Loucy (cell line): ENCODE results near the gene CSHL1.

ENCODE experiments used
- EZH2phosphoT487 ChIP-seq: fragments of 200-600 bp; IDR thresholded peaks from 2 replicates; pipeline ENCODE4 v1.6.1; 2018; ENCODE audit warnings: antibody characterized with exemption, mild to moderate bottlenecking, moderate library complexity, borderline replicate concordance
- TF ChIP-seq, protein P1 (sequence below): fragments of 200-600 bp; sonication (generic); conservative IDR thresholded peaks from 2 replicates; pipeline ENCODE4 v1.5.1; 2014; ENCODE audit warnings: mild to moderate bottlenecking, antibody characterized with exemption, low read length

DNA sequence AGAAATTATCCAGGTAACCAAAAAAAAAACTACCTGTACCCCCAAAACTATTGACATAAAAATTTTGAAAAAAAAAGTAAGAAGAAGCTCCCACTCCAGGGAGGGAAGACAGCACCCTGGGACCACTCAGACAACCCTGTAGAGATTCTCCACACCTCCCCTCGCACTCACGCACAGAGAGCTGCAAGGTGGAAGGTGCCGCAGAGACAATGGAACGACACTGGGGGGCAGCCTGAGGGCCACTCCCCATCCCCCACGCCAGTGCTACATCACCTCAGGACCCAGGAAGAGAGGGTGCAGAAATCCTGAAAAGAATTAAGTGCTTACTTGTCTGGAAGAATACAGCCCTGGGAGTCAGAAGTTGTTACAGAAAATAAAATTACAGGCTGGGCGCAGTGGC, 26.3 kb upstream of the CSHL1 start:
- TF ChIP-seq, protein P1, sequence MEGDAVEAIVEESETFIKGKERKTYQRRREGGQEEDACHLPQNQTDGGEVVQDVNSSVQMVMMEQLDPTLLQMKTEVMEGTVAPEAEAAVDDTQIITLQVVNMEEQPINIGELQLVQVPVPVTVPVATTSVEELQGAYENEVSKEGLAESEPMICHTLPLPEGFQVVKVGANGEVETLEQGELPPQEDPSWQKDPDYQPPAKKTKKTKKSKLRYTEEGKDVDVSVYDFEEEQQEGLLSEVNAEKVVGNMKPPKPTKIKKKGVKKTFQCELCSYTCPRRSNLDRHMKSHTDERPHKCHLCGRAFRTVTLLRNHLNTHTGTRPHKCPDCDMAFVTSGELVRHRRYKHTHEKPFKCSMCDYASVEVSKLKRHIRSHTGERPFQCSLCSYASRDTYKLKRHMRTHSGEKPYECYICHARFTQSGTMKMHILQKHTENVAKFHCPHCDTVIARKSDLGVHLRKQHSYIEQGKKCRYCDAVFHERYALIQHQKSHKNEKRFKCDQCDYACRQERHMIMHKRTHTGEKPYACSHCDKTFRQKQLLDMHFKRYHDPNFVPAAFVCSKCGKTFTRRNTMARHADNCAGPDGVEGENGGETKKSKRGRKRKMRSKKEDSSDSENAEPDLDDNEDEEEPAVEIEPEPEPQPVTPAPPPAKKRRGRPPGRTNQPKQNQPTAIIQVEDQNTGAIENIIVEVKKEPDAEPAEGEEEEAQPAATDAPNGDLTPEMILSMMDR = peak; percentile 43
- no peak for TF ChIP-seq EZH2phosphoT487
